Calu3 (cell line): ENCODE measurements around the gene NRG2. TPM values are rescaled to one million over a fixed set of nuclear protein-coding genes. Genes with fewer than 3 reads are reported as not detected.

Experiments
- BruUV-seq: library from RNA; stranded (reverse); fragments of 400-500 nt; replicated peaks from 2 replicates; lab custom pipeline; 2021; lab: Mats Ljungman, UMichigan
- CTCF ChIA-PET: fragments of 300-600 bp; sonication (Branson Sonifier 250); formaldehyde crosslinking; loops from one replicate; lab custom pipeline; 2022; ENCODE audit warnings: antibody characterized with exemption; lab: Charles Lee
- DNase-seq: peaks from one replicate; pipeline ENCODE4 v3.0.0; 2022
- H3K27ac Mint-ChIP-seq: one replicate; pipeline ENCODE4 v1.8.0; 2022; ENCODE audit warnings: mixed read lengths; ENCODE audit not compliant: unreplicated experiment
- H3K27me3 Mint-ChIP-seq: one replicate; pipeline ENCODE4 v1.8.0; 2022; ENCODE audit warnings: mixed read lengths; ENCODE audit not compliant: unreplicated experiment
- H3K36me3 Mint-ChIP-seq: one replicate; pipeline ENCODE4 v1.8.0; 2022; ENCODE audit warnings: mild to moderate bottlenecking, moderate library complexity, mixed read lengths; ENCODE audit not compliant: insufficient read depth, unreplicated experiment
- H3K4me1 Mint-ChIP-seq: one replicate; pipeline ENCODE4 v1.8.0; 2022; ENCODE audit warnings: mild to moderate bottlenecking, low read depth, mixed read lengths; ENCODE audit not compliant: unreplicated experiment
- H3K4me3 Mint-ChIP-seq: one replicate; pipeline ENCODE4 v1.8.0; 2022; ENCODE audit warnings: mild to moderate bottlenecking, low read depth, moderate library complexity, mixed read lengths; ENCODE audit not compliant: unreplicated experiment
- H3K9me3 Mint-ChIP-seq: one replicate; pipeline ENCODE4 v1.8.0; 2022; ENCODE audit warnings: low read depth, mixed read lengths; ENCODE audit not compliant: unreplicated experiment
- intact Hi-C: fragments of 100-400 bp; cut with micrococcal nuclease; formaldehyde crosslinking; loops from one replicate; pipeline ENCODE4 v1.10.0; 2022; ENCODE audit not compliant: unreplicated experiment
- total RNA-seq: library from RNA; stranded (reverse); gene quantifications from 2 replicates; pipeline ENCODE4 v1.2.3, GENCODE V29; 2022
- TF ChIP-seq, protein P1 (sequence below): fragments of 200-600 bp; IDR thresholded peaks from one replicate; pipeline ENCODE4 v1.8.0; 2022; ENCODE audit warnings: antibody characterized with exemption; ENCODE audit not compliant: unreplicated experiment

The NRG2 gene
- total RNA-seq, 1 experiment from 2014 or later: 1.4 TPM

DNA sequence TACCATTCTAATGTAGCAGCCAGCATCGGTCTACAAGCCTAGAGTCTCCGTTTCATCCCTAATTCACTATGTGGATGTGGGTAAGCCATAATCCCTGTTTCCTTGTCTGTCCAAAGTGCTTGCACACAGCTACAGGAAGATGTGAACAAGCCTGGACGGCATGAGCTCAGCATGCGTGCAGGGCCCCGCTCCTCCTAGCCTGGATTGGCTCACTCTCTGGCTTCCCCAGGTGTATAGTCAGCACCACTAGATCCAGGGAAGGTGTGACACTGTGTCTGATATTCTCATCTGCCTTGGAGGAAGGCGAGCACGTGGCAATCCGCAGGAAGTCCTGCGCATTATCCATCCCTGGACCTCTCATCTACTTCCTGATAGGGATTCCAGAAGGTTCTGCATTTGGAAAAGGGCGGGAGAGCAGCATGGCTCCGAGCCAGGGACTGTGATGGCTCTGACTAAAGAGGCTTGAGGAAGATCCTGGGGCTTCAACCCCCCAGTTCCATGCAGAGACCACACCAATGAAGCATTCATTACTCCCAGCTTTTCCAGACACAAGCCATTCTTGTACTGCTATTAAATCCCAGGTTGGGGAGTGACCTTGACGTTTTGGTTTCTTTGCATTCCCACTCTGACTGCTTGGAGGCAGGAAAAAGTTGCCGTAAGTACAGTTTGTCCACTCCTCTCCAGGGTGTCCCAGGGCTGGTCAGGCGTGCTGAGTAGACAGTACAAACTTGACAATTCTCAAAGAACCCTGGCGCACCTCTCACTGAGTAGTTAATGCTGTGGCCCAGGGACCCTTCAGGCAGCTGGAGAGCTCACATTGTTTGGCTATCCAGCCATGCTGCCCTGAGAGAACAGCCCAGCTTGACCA lies 181.8 kb downstream of the NRG2 start:
- H3K4me1 Mint-ChIP-seq: no peaks in the 10 kb centered on the region
- no TSS peak for BruUV-seq
- intact Hi-C loops: loop anchor here (10.0 kb wide), 1 partner anchor 226 kb away; no protein-coding TSS in a partner anchor
- H3K27me3 Mint-ChIP-seq: peaks cover 33% of the 10 kb centered on the region
- TF ChIP-seq, protein P1, sequence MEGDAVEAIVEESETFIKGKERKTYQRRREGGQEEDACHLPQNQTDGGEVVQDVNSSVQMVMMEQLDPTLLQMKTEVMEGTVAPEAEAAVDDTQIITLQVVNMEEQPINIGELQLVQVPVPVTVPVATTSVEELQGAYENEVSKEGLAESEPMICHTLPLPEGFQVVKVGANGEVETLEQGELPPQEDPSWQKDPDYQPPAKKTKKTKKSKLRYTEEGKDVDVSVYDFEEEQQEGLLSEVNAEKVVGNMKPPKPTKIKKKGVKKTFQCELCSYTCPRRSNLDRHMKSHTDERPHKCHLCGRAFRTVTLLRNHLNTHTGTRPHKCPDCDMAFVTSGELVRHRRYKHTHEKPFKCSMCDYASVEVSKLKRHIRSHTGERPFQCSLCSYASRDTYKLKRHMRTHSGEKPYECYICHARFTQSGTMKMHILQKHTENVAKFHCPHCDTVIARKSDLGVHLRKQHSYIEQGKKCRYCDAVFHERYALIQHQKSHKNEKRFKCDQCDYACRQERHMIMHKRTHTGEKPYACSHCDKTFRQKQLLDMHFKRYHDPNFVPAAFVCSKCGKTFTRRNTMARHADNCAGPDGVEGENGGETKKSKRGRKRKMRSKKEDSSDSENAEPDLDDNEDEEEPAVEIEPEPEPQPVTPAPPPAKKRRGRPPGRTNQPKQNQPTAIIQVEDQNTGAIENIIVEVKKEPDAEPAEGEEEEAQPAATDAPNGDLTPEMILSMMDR: no peak
- DNase-seq: no peak
- no peak overlapping the region for H3K27ac Mint-ChIP-seq
- no peaks in the 10 kb centered on the region for H3K36me3 Mint-ChIP-seq
- H3K9me3 Mint-ChIP-seq: no peaks in the 10 kb centered on the region
- CTCF ChIA-PET: no interaction called here
- no peak overlapping the region for H3K4me3 Mint-ChIP-seq

- H3K36me3 Mint-ChIP-seq: no peaks in the 10 kb centered on the region
- H3K27me3 Mint-ChIP-seq: peaks cover 10% of the 10 kb centered on the region
- no peaks in the 10 kb centered on the region for H3K4me1 Mint-ChIP-seq
- BruUV-seq: no TSS peak
- TF ChIP-seq, protein P1: no peak
- CTCF ChIA-PET: interaction anchor here (0.7 to 1.0 kb wide), 2 partner anchors 9 to 129 kb away, joined by 3 to 5 read pairs; no protein-coding TSS in a partner anchor
- DNase-seq: no peak
- H3K27ac Mint-ChIP-seq: no peak overlapping the region
- intact Hi-C loops: no loop called here
- H3K4me3 Mint-ChIP-seq: no peak overlapping the region
- H3K9me3 Mint-ChIP-seq: no peaks in the 10 kb centered on the region
Measured at GRCh38 chr5:139859013-139859412, 184.1 kb downstream of the NRG2 start.

- peaks cover 10% of the 10 kb centered on the region for H3K27me3 Mint-ChIP-seq
- intact Hi-C loops: no loop called here
- TF ChIP-seq, protein P1: no peak
Measured at GRCh38 chr5:139856714-139857113, 186.4 kb downstream of the NRG2 start.

GRCh38 chr5:139855946-139856540 lies 187.1 kb downstream of the NRG2 start:
- TF ChIP-seq, protein P1: no peak
- H3K27me3 Mint-ChIP-seq: peaks cover 10% of the 10 kb centered on the region
- no peak overlapping the region for H3K4me3 Mint-ChIP-seq
- DNase-seq: no peak
- no peak overlapping the region for H3K27ac Mint-ChIP-seq
- CTCF ChIA-PET: no interaction called here
- intact Hi-C loops: no loop called here
- no peaks in the 10 kb centered on the region for H3K9me3 Mint-ChIP-seq
- no TSS peak for BruUV-seq
- no peaks in the 10 kb centered on the region for H3K36me3 Mint-ChIP-seq
- no peaks in the 10 kb centered on the region for H3K4me1 Mint-ChIP-seq

More at GRCh38 chr5:139856714-139857113, 186.4 kb downstream of the NRG2 start:
- H3K36me3 Mint-ChIP-seq: no peaks in the 10 kb centered on the region
- no TSS peak for BruUV-seq
- H3K27ac Mint-ChIP-seq: no peak overlapping the region
- no peak overlapping the region for H3K4me3 Mint-ChIP-seq
- H3K9me3 Mint-ChIP-seq: no peaks in the 10 kb centered on the region
- no peaks in the 10 kb centered on the region for H3K4me1 Mint-ChIP-seq
- no peak for DNase-seq
- CTCF ChIA-PET: no interaction called here
